Stimulated activated CD4-positive, alpha-beta T cell treated with anti-CD3 and anti-CD28 coated beads, Interleukin-2, amount 100 ng/mL, for 48 hours (primary cell): ENCODE measurements around the gene BEND2.
"Not testable (repeated sequence)": the region's sequence is repeated elsewhere in the genome, so short reads cannot be mapped to it uniquely, and the experiment has no call there.

Source experiments
- DNase-seq, 2 donors: peaks; one replicate each; pipeline ENCODE4 v3.0.0-alpha.2; 2020

Gene BEND2

GRCh38 chrX:18220786-18221185, at the start of gene BEND2:
Gene BEND2, minus strand, starts transcription at chrX:18220886. Its CDS starts 136 bp downstream, at chrX:18220750.
- DNase-seq, result no peak

GRCh38 chrX:18255059-18255458, 34.4 kb upstream of the BEND2 start:
- DNase-seq, result no peak

GRCh38 chrX:18252644-18253359, 32.1 kb upstream of the BEND2 start:
- no peak for DNase-seq

GRCh38 chrX:18229646-18230045, 9.0 kb upstream of the BEND2 start:
- DNase-seq, result not testable (repeated sequence)

- DNase-seq, result no peak
Observed at GRCh38 chrX:18228069-18228468, 7.4 kb upstream of the BEND2 start.

GRCh38 chrX:18227458-18227857, 6.8 kb upstream of the BEND2 start:
- DNase-seq, result no peak

GRCh38 chrX:18210470-18210869, 10.2 kb downstream of the BEND2 start:
- no peak for DNase-seq

- DNase-seq, result no peak
Observed at GRCh38 chrX:18206657-18207056, 14.0 kb downstream of the BEND2 start.

- DNase-seq, result no peak
Observed at GRCh38 chrX:18203631-18204030, 17.1 kb downstream of the BEND2 start.

- no peak for DNase-seq
Observed at GRCh38 chrX:18194688-18195087, 26.0 kb downstream of the BEND2 start.

GRCh38 chrX:18179446-18179845, 41.2 kb downstream of the BEND2 start:
- no peak for DNase-seq

GRCh38 chrX:18174971-18175370, 45.7 kb downstream of the BEND2 start:
- no peak for DNase-seq

- DNase-seq, result no peak
Observed at GRCh38 chrX:18174209-18174608, 46.5 kb downstream of the BEND2 start.

- no peak for DNase-seq
Observed at GRCh38 chrX:18173494-18174180, 47.0 kb downstream of the BEND2 start.

- DNase-seq, result no peak
Observed at GRCh38 chrX:18172970-18173369, 47.7 kb downstream of the BEND2 start.

- DNase-seq, result no peak
Observed at GRCh38 chrX:18170910-18171309, 49.8 kb downstream of the BEND2 start.

GRCh38 chrX:18166068-18166467, 54.6 kb downstream of the BEND2 start:
- no peak for DNase-seq

- DNase-seq, result no peak
Observed at GRCh38 chrX:18160369-18160768, 60.3 kb downstream of the BEND2 start.

- no peak for DNase-seq
Observed at GRCh38 chrX:18158963-18159362, 61.7 kb downstream of the BEND2 start.

GRCh38 chrX:18151649-18152048, 69.0 kb downstream of the BEND2 start:
- no peak for DNase-seq

GRCh38 chrX:18151157-18151556, 69.5 kb downstream of the BEND2 start:
- DNase-seq, result no peak

- no peak for DNase-seq
Observed at GRCh38 chrX:18149454-18149853, 71.2 kb downstream of the BEND2 start.

- peak in 1 of 2 donors; percentile 0 for DNase-seq
Observed at GRCh38 chrX:18146954-18147353, 73.7 kb downstream of the BEND2 start.

- no peak for DNase-seq
Observed at GRCh38 chrX:18146009-18146408, 74.7 kb downstream of the BEND2 start.

GRCh38 chrX:18136816-18137215, 83.9 kb downstream of the BEND2 start:
- no peak for DNase-seq
